Upper lobe of left lung (tissue), 4 donors: Measurements from ENCODE around the gene WDR59.

Source experiments
- CTCF ChIP-seq, 6 experiments: fragments of 450-650 bp in 4 of 6; fragments of 200-600 bp in 2 of 6; sonication (generic) in 2 of 6; IDR thresholded peaks; one replicate each; pipeline ENCODE4 v1.5.1; 2016 to 2019; ENCODE audit warnings: antibody characterized with exemption in 6 of 6
- EP300 ChIP-seq, 4 donors: sonication (generic); formaldehyde crosslinking; IDR thresholded peaks; one replicate each; pipeline ENCODE4 v1.5.1; 2017; ENCODE audit warnings: antibody characterized with exemption in 4 of 4, control low read depth in 2 of 4
- POLR2A ChIP-seq, 4 donors: fragments of 450-650 bp; IDR thresholded peaks; one replicate each; pipeline ENCODE4 v1.5.1; 2016 to 2017; ENCODE audit warnings: antibody characterized with exemption in 4 of 4, mild to moderate bottlenecking in 2 of 4
- POLR2AphosphoS5 ChIP-seq, 2 donors: sonication (generic); formaldehyde crosslinking; IDR thresholded peaks; one replicate each; pipeline ENCODE4 v1.5.1; 2017; ENCODE audit warnings: antibody characterized with exemption in 2 of 2

- no peak for TF ChIP-seq CTCF (IDR thresholded peaks at IDR 0.05)
- no peak for TF ChIP-seq POLR2AphosphoS5 (IDR thresholded peaks at IDR 0.05)
- no peak for TF ChIP-seq EP300 (IDR thresholded peaks at IDR 0.05)
- no peak for TF ChIP-seq POLR2A (IDR thresholded peaks at IDR 0.05)
These were observed 15.7 kb upstream of the WDR59 start for GRCh38 chr16:75000481-75001081.
